Smooth muscle cell (in vitro differentiated cells): ENCODE data around the gene UBE2O. TPM values are rescaled to one million over a fixed set of nuclear protein-coding genes. Genes with fewer than 3 reads are reported as not detected.
A peak's percentile ranks its signal among the peaks of the same experiment; 100 is the strongest.

Experiments
- DNase-seq: peaks from one replicate; lab custom pipeline; 2025; ENCODE audit not compliant: unreplicated experiment; lab: John Stamatoyannopoulos, UW
- H2AFZ ChIP-seq: fragments of 200-600 bp; sonication (generic); 2 replicates; pipeline ENCODE4 v1.6.0; 2016; ENCODE audit warnings: antibody characterized with exemption, low read depth, mild to moderate bottlenecking
- H3F3A ChIP-seq: fragments of 200-600 bp; sonication (generic); 2 replicates; pipeline ENCODE4 v1.6.0; 2017; ENCODE audit warnings: antibody characterized with exemption, low read depth
- H3K27ac ChIP-seq: fragments of 200-600 bp; sonication (generic); 2 replicates; pipeline ENCODE4 v1.5.1; 2016; ENCODE audit warnings: low read depth, mild to moderate bottlenecking
- H3K27me3 ChIP-seq: fragments of 200-600 bp; sonication (generic); 2 replicates; pipeline ENCODE4 v1.6.1; 2016; ENCODE audit warnings: low read depth, mild to moderate bottlenecking
- H3K36me3 ChIP-seq: fragments of 200-600 bp; sonication (generic); 2 replicates; pipeline ENCODE4 v1.5.1; 2016; ENCODE audit warnings: low read depth
- H3K4me1 ChIP-seq: fragments of 200-600 bp; sonication (generic); 2 replicates; pipeline ENCODE4 v1.5.1; 2016; ENCODE audit warnings: low read depth
- H3K4me2 ChIP-seq: fragments of 200-600 bp; sonication (generic); 2 replicates; pipeline ENCODE4 v1.6.0; 2016; ENCODE audit warnings: mild to moderate bottlenecking
- H3K4me3 ChIP-seq: fragments of 200-600 bp; sonication (generic); 2 replicates; pipeline ENCODE4 v1.5.1; 2016; ENCODE audit warnings: mild to moderate bottlenecking
- H3K79me2 ChIP-seq: fragments of 200-600 bp; sonication (generic); 2 replicates; pipeline ENCODE4 v1.6.0; 2016; ENCODE audit warnings: low read depth, mild to moderate bottlenecking
- H3K9ac ChIP-seq: fragments of 200-600 bp; sonication (generic); 2 replicates; pipeline ENCODE4 v1.6.0; 2016; ENCODE audit warnings: low read depth
- H3K9me3 ChIP-seq: fragments of 200-600 bp; sonication (generic); replicated peaks from 2 replicates; pipeline ENCODE4 v1.5.1; 2016; ENCODE audit warnings: low read depth
- H4K20me1 ChIP-seq: fragments of 200-600 bp; sonication (generic); 2 replicates; pipeline ENCODE4 v1.6.0; 2016; ENCODE audit warnings: low read depth
- WGBS: methylation state at CpG from one replicate; pipeline ENCODE4 v1.1.7; 2016; ENCODE audit warnings: low lambda C conversion rate; 5-methylcytosine and 5-hydroxymethylcytosine counted together
- polyA plus RNA-seq: library from polyadenylated mRNA; unstranded; fragments of >200 nt; fragmentation: Nextera tagmentation; extraction: Ambion mirVana; gene quantifications from 2 replicates; pipeline ENCODE4 v1.2.1, GENCODE V29; 2016
- total RNA-seq: library from RNA; depleted of rRNA; stranded (reverse); fragments of >200 nt; gene quantifications from 2 replicates; pipeline ENCODE4 v1.2.3, GENCODE V29; 2014
- TF ChIP-seq, protein P1 (sequence below): fragments of 200-600 bp; sonication (generic); IDR thresholded peaks from 2 replicates; pipeline ENCODE4 v1.5.1; 2017; ENCODE audit warnings: borderline replicate concordance, mild to moderate bottlenecking, antibody characterized with exemption; ENCODE audit not compliant: insufficient read depth, poor library complexity, severe bottlenecking

UBE2O gene
- total and polyA plus RNA-seq, 2 experiments from 2014 or later, result 10.1 to 12.1 TPM

DNA sequence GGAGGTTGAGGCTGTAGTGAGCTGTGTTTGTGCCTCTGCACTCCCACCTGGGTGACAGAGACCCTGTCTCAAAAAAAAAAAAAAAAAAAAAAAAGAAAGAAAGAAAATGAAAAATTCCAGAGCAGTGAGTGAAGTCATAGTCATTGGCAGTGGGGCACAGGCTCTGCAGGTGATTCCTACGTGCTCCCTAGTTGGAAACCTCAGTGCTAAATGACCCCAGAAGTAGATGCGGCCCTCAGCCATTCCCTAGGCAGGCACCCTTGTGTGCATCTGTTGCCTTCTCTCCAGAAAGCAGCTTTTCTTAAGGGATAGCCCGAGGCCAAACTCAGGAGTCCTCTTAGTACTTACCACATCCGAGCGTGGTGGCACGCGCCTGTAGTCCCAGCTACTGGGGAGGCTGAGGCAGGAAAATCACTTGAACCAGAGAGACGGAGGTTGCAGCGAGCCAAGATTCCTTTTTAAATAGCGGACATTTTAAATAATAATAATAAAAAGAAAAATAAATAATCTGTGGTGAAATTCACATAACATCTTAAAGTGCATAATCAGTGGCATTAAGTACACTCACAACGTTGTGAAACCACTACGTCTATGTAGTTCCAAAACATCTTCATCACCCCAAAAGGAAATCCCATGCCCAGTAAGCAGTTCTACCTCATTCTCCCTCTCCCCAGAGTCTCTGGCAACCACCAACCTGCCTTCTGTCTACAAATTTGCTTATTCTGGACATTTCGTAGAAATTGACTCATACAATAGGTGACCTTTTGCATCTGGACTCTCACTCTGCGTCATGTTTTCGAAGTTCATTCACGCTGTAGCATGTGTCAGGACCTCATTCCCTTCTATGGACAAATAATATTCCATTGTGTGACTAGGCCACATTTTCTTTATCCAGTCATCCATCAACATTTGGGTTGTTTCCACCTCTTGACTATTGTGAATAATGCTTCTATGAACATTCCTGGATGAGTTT lies 81.0 kb downstream of the UBE2O start:
- Histone ChIP-seq H3K36me3 (no peaks in the 10 kb centered on the region), H3K4me1 (peaks cover 6% of the 10 kb centered on the region), H3K4me2 (no peak overlapping the region), H3K79me2 (no peaks in the 10 kb centered on the region), H3K4me3 (no peak overlapping the region), H4K20me1 (peaks cover 2% of the 10 kb centered on the region), H3K27ac (peak overlapping the region; percentile 91), H3F3A (peaks cover 18% of the 10 kb centered on the region), H3K27me3 (no peaks in the 10 kb centered on the region), H3K9me3 (no peaks in the 10 kb centered on the region), H2AFZ (no peak overlapping the region), H3K9ac (no peak overlapping the region)
- no peak for DNase-seq
- TF ChIP-seq, protein P1, sequence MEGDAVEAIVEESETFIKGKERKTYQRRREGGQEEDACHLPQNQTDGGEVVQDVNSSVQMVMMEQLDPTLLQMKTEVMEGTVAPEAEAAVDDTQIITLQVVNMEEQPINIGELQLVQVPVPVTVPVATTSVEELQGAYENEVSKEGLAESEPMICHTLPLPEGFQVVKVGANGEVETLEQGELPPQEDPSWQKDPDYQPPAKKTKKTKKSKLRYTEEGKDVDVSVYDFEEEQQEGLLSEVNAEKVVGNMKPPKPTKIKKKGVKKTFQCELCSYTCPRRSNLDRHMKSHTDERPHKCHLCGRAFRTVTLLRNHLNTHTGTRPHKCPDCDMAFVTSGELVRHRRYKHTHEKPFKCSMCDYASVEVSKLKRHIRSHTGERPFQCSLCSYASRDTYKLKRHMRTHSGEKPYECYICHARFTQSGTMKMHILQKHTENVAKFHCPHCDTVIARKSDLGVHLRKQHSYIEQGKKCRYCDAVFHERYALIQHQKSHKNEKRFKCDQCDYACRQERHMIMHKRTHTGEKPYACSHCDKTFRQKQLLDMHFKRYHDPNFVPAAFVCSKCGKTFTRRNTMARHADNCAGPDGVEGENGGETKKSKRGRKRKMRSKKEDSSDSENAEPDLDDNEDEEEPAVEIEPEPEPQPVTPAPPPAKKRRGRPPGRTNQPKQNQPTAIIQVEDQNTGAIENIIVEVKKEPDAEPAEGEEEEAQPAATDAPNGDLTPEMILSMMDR, result no peak
- 86% methylated on average over 16 of the region's 16 CpGs for WGBS

DNA sequence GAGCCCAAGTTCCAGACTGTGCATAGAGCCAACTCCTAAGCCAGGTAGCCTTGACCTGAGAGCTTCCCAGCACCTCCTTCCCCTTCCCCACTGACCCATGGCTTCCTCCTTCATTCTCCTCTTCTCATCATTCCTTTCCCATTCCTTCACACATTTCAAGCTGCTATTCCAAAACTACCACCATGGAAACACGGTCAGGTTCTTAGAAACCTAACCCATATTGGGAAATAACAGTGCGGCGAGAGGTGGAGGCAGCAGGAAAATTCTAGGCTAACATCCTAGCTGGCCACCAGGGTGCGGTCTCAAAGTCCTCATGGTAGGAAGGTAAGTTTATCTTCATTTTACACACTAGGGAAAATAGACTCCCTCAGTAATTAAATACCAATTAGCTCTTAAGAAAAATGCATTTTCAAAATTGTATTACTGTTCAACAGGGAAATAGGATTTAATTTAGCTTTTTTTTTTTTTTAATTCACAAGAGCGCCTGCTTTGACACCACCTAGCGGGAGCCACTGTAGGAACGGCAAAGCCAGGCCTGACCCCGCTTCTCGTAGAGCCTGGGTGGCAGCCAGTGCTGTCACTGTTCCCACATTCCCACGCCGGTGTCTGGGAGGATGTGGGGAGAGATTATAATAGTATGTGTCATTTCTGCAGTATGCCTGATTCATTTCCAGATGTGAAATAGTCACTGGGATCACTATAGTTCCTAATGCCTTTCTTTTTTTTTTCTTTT lies 82.5 kb downstream of the UBE2O start:
- H3K9me3 ChIP-seq, result no peaks in the 10 kb centered on the region
- H3K36me3 ChIP-seq, result no peaks in the 10 kb centered on the region
- H3K9ac ChIP-seq, result peak overlapping the region; percentile 0
- TF ChIP-seq, protein P1, result peak; percentile 30
- peaks cover 2% of the 10 kb centered on the region for H4K20me1 ChIP-seq
- no peak overlapping the region for H2AFZ ChIP-seq
- H3F3A ChIP-seq, result peaks cover 18% of the 10 kb centered on the region
- DNase-seq, result peak; percentile 12
- no peak overlapping the region for H3K4me3 ChIP-seq
- no peaks in the 10 kb centered on the region for H3K79me2 ChIP-seq
- 53% methylated on average over 11 of the region's 11 CpGs for WGBS
- peak overlapping the region; percentile 34 for H3K4me2 ChIP-seq
- H3K4me1 ChIP-seq, result peaks cover 6% of the 10 kb centered on the region
- peak overlapping the region; percentile 91 for H3K27ac ChIP-seq
- no peaks in the 10 kb centered on the region for H3K27me3 ChIP-seq

DNA sequence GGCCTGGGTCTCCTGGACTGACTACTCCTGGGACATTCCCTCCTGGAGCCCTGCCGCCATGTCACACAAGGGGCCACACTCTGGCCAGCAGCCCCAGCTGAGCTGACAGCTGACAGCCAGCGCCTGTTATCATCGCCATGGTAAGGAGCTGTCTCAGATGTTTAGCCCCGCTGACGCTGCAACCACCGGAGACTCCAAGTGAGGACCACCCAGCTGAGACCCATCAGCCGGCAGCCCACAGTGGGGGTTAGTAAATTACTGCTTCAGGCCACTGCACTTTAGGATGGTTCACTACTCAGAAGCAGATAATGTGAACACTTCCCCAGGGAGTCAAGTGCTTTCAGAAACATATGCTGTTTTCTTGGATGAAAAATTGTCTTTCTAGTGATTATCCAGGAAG lies 83.1 kb downstream of the UBE2O start:
- H3K4me1 ChIP-seq, result peaks cover 6% of the 10 kb centered on the region
- no peak overlapping the region for H2AFZ ChIP-seq
- no peak for DNase-seq
- H4K20me1 ChIP-seq, result peaks cover 2% of the 10 kb centered on the region
- H3F3A ChIP-seq, result peaks cover 18% of the 10 kb centered on the region
- H3K27ac ChIP-seq, result peak overlapping the region; percentile 75
- no peaks in the 10 kb centered on the region for H3K9me3 ChIP-seq
- 53% methylated on average over 7 of the region's 7 CpGs for WGBS
- no peaks in the 10 kb centered on the region for H3K79me2 ChIP-seq
- peak overlapping the region; percentile 0 for H3K9ac ChIP-seq
- H3K27me3 ChIP-seq, result no peaks in the 10 kb centered on the region
- H3K36me3 ChIP-seq, result no peaks in the 10 kb centered on the region
- TF ChIP-seq, protein P1, result no peak
- H3K4me2 ChIP-seq, result peak overlapping the region; percentile 34
- no peak overlapping the region for H3K4me3 ChIP-seq
